SK-N-SH treated with all-trans-retinoic acid at 6 μM for 48 hours (cell line): ENCODE data around the gene PNMT.

Experiments
- ATAC-seq: fragments of 200-7000 bp; cut with Tn5 transposase; 3 replicates; pipeline ENCODE4 v1.9.1; 2020; ENCODE audit warnings: mild to moderate bottlenecking, moderate library complexity
- ARNTL ChIP-seq: fragments of 450-650 bp; formaldehyde crosslinking; IDR thresholded peaks from 2 replicates; pipeline ENCODE4 v1.5.0; 2020; ENCODE audit warnings: low read depth, mild to moderate bottlenecking, moderate library complexity, borderline replicate concordance
- BACH2 ChIP-seq: fragments of 250-450 bp; sonication (Bioruptor Pico); IDR thresholded peaks from 2 replicates; pipeline ENCODE4 v1.9.0; 2021; ENCODE audit warnings: mild to moderate bottlenecking, borderline replicate concordance
- CSDC2 ChIP-seq: fragments of 250-450 bp; sonication (Bioruptor Pico); IDR thresholded peaks from 2 replicates; pipeline ENCODE4 v1.5.0; 2020; ENCODE audit warnings: mild to moderate bottlenecking, moderate library complexity
- ESRRG ChIP-seq: fragments of 250-450 bp; sonication (Bioruptor Pico); IDR thresholded peaks from 2 replicates; pipeline ENCODE4 v1.6.1; 2021; ENCODE audit warnings: mild to moderate bottlenecking
- ISL1 ChIP-seq: fragments of 250-450 bp; sonication (Bioruptor Pico); IDR thresholded peaks from 2 replicates; pipeline ENCODE4 v2.1.2; 2022; ENCODE audit warnings: mild to moderate bottlenecking, moderate library complexity
- OSR1 ChIP-seq: fragments of 250-450 bp; sonication (Bioruptor Pico); IDR thresholded peaks from 2 replicates; pipeline ENCODE4 v1.8.0; 2022; ENCODE audit warnings: moderate library complexity, mild to moderate bottlenecking, inconsistent platforms
- PPARA ChIP-seq: fragments of 250-450 bp; sonication (Bioruptor Pico); IDR thresholded peaks from 2 replicates; pipeline ENCODE4 v1.5.0; 2020; ENCODE audit warnings: mild to moderate bottlenecking, borderline replicate concordance
- RARB ChIP-seq: fragments of 250-450 bp; sonication (Bioruptor Pico); IDR thresholded peaks from 2 replicates; pipeline ENCODE4 v1.8.0; 2021; ENCODE audit warnings: mild to moderate bottlenecking, moderate library complexity
- SNAI2 ChIP-seq: fragments of 250-450 bp; sonication (Bioruptor Pico); IDR thresholded peaks from 2 replicates; pipeline ENCODE4 v1.5.0; 2020; ENCODE audit warnings: mild to moderate bottlenecking, moderate library complexity
- TCF4 ChIP-seq: fragments of 250-450 bp; sonication (Bioruptor Pico); IDR thresholded peaks from 2 replicates; pipeline ENCODE4 v1.8.0; 2021; ENCODE audit warnings: mild to moderate bottlenecking, moderate library complexity, borderline replicate concordance
- TOX ChIP-seq: fragments of 250-450 bp; sonication (Bioruptor Pico); IDR thresholded peaks from 2 replicates; pipeline ENCODE4 v1.8.0; 2021; ENCODE audit warnings: mild to moderate bottlenecking, moderate library complexity, borderline replicate concordance
- ZC3H10 ChIP-seq: fragments of 250-450 bp; sonication (Bioruptor Pico); IDR thresholded peaks from 2 replicates; pipeline ENCODE4 v1.5.1; 2021; ENCODE audit warnings: mild to moderate bottlenecking, moderate library complexity
- ZFP3 ChIP-seq: fragments of 250-450 bp; sonication (Bioruptor Pico); IDR thresholded peaks from 2 replicates; pipeline ENCODE4 v1.5.0; 2020; ENCODE audit warnings: mild to moderate bottlenecking, moderate library complexity
- ZFP30 ChIP-seq: fragments of 450-650 bp; formaldehyde crosslinking; IDR thresholded peaks from 2 replicates; pipeline ENCODE4 v1.5.0; 2022; ENCODE audit warnings: mild to moderate bottlenecking, moderate library complexity
- ZNF565 ChIP-seq: fragments of 450-650 bp; formaldehyde crosslinking; conservative IDR thresholded peaks from 2 replicates; pipeline ENCODE4 v1.5.0; 2020; ENCODE audit warnings: low read depth, mild to moderate bottlenecking, moderate library complexity
- ZNF70 ChIP-seq: fragments of 450-650 bp; formaldehyde crosslinking; IDR thresholded peaks from 2 replicates; pipeline ENCODE4 v1.5.0; 2020; ENCODE audit warnings: mild to moderate bottlenecking, moderate library complexity
- ZNF8 ChIP-seq: fragments of 450-650 bp; formaldehyde crosslinking; IDR thresholded peaks from 2 replicates; pipeline ENCODE4 v1.5.0; 2020; ENCODE audit warnings: mild to moderate bottlenecking, moderate library complexity
- TF ChIP-seq, protein P1 (sequence below): fragments of 250-450 bp; sonication (Bioruptor Pico); IDR thresholded peaks from 2 replicates; pipeline ENCODE4 v1.8.0; 2020; ENCODE audit warnings: mild to moderate bottlenecking, moderate library complexity, borderline replicate concordance
- TF ChIP-seq, protein P2 (sequence below): fragments of 250-450 bp; sonication (Bioruptor Pico); IDR thresholded peaks from 2 replicates; pipeline ENCODE4 v1.5.1; 2020; ENCODE audit warnings: low read depth, mild to moderate bottlenecking, moderate library complexity
- TF ChIP-seq, protein P3 (sequence below): fragments of 250-450 bp; sonication (Bioruptor Pico); IDR thresholded peaks from 2 replicates; pipeline ENCODE4 v1.5.0; 2020; ENCODE audit warnings: mild to moderate bottlenecking, moderate library complexity
- TF ChIP-seq, protein P4 (sequence below): fragments of 250-450 bp; sonication (Bioruptor Pico); IDR thresholded peaks from 2 replicates; pipeline ENCODE4 v1.8.0; 2021; ENCODE audit warnings: low read depth, mild to moderate bottlenecking, moderate library complexity, borderline replicate concordance
- TF ChIP-seq, protein P5 (sequence below): fragments of 250-450 bp; sonication (Bioruptor Pico); IDR thresholded peaks from 2 replicates; pipeline ENCODE4 v1.5.1; 2021; ENCODE audit warnings: mild to moderate bottlenecking, moderate library complexity

PNMT gene

DNA sequence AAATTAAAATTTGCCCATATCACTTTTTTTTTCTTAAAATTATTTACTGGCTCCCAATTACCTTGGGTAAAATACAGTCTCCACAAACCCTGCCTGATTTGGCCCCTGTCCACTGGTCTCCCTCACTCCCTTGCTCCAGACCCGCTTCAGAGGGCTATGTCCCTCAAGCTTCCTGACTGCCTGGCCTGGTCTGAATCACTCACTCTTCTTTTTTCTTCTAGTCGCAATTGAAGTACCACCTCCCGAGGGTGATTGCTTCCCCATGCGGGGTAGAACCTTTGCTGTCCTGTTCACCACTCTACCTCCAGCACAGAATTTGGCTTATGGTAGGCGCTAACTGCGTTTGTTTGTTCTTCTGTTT is 20.2 kb downstream of the PNMT start:
- TF ChIP-seq OSR1 (CRISPR knock-in tag) = no peak
- TF ChIP-seq ZC3H10 (CRISPR knock-in tag) = no peak
- TF ChIP-seq ZNF8 (CRISPR knock-in tag) = no peak
- no peak for TF ChIP-seq TOX (CRISPR knock-in tag)
- no peak for TF ChIP-seq ZFP3
- TF ChIP-seq RARB (CRISPR knock-in tag) = no peak
- TF ChIP-seq ESRRG (CRISPR knock-in tag) = no peak
- TF ChIP-seq, protein P1, sequence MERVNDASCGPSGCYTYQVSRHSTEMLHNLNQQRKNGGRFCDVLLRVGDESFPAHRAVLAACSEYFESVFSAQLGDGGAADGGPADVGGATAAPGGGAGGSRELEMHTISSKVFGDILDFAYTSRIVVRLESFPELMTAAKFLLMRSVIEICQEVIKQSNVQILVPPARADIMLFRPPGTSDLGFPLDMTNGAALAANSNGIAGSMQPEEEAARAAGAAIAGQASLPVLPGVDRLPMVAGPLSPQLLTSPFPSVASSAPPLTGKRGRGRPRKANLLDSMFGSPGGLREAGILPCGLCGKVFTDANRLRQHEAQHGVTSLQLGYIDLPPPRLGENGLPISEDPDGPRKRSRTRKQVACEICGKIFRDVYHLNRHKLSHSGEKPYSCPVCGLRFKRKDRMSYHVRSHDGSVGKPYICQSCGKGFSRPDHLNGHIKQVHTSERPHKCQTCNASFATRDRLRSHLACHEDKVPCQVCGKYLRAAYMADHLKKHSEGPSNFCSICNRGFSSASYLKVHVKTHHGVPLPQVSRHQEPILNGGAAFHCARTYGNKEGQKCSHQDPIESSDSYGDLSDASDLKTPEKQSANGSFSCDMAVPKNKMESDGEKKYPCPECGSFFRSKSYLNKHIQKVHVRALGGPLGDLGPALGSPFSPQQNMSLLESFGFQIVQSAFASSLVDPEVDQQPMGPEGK (CRISPR knock-in tag) = no peak
- TF ChIP-seq ISL1 = no peak
- TF ChIP-seq ZNF70 (CRISPR knock-in tag) = no peak
- no peak for TF ChIP-seq BACH2 (CRISPR knock-in tag)
- TF ChIP-seq, protein P2, sequence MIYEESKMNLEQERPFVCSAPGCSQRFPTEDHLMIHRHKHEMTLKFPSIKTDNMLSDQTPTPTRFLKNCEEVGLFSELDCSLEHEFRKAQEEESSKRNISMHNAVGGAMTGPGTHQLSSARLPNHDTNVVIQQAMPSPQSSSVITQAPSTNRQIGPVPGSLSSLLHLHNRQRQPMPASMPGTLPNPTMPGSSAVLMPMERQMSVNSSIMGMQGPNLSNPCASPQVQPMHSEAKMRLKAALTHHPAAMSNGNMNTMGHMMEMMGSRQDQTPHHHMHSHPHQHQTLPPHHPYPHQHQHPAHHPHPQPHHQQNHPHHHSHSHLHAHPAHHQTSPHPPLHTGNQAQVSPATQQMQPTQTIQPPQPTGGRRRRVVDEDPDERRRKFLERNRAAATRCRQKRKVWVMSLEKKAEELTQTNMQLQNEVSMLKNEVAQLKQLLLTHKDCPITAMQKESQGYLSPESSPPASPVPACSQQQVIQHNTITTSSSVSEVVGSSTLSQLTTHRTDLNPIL (CRISPR knock-in tag) = no peak
- TF ChIP-seq SNAI2 (CRISPR knock-in tag) = no peak
- TF ChIP-seq, protein P3, sequence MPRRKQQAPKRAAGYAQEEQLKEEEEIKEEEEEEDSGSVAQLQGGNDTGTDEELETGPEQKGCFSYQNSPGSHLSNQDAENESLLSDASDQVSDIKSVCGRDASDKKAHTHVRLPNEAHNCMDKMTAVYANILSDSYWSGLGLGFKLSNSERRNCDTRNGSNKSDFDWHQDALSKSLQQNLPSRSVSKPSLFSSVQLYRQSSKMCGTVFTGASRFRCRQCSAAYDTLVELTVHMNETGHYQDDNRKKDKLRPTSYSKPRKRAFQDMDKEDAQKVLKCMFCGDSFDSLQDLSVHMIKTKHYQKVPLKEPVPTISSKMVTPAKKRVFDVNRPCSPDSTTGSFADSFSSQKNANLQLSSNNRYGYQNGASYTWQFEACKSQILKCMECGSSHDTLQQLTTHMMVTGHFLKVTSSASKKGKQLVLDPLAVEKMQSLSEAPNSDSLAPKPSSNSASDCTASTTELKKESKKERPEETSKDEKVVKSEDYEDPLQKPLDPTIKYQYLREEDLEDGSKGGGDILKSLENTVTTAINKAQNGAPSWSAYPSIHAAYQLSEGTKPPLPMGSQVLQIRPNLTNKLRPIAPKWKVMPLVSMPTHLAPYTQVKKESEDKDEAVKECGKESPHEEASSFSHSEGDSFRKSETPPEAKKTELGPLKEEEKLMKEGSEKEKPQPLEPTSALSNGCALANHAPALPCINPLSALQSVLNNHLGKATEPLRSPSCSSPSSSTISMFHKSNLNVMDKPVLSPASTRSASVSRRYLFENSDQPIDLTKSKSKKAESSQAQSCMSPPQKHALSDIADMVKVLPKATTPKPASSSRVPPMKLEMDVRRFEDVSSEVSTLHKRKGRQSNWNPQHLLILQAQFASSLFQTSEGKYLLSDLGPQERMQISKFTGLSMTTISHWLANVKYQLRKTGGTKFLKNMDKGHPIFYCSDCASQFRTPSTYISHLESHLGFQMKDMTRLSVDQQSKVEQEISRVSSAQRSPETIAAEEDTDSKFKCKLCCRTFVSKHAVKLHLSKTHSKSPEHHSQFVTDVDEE (CRISPR knock-in tag) = no peak
- TF ChIP-seq ARNTL (CRISPR knock-in tag) = no peak
- TF ChIP-seq CSDC2 = no peak
- no peak for TF ChIP-seq TCF4 (CRISPR knock-in tag)
- no peak for ATAC-seq

DNA sequence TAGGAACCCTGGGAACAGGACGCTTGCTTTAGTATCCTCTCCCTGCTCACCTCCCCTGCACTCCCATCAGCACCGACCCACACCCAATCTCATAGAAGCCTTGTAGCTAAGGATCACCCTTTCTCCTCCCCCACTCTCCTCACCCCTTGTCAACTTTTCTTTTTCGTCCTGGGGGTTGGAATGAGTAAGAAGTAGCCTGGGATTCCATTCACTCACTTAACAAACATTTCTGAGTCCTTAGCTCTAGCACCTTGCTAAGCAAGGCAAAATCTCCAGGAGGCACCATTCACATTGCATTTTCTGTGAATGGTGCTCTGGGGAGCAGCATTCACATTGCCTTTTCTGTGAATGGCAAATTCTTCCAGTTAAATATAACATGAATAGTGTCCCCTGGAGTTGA is 20.7 kb downstream of the PNMT start:
- TF ChIP-seq ESRRG (CRISPR knock-in tag) (no peak), ISL1 (no peak), ZNF70 (CRISPR knock-in tag) (no peak), ZFP3 (no peak), TOX (CRISPR knock-in tag) (no peak), SNAI2 (CRISPR knock-in tag) (no peak), ZFP30 (CRISPR knock-in tag) (no peak), ZC3H10 (CRISPR knock-in tag) (no peak), PPARA (CRISPR knock-in tag) (no peak)
- TF ChIP-seq, protein P1 (CRISPR knock-in tag) = no peak
- TF ChIP-seq, all 23 proteins: peak for 0
- no peak for ATAC-seq

DNA sequence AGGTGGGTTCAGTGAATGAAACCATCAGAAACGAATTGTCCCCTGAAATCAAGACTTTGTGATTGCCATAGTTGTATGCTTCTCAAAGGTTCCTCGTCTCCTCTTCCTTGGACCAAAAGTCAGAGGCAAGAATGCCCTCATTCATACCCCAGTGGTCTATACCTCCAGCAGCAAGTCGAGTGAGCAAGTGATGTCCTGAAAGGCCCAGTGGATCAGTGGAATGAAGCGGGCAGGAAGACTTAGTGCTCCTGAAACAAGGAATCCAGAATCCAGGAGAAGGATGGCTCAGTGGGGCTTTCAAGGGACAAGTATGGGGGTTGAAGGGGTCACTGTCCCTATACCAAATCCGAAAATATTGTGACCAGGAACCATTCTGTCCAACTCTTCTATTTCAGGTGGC is 26.3 kb downstream of the PNMT start:
- TF ChIP-seq CSDC2 = no peak
- TF ChIP-seq ISL1 = no peak
- no peak for ATAC-seq

DNA sequence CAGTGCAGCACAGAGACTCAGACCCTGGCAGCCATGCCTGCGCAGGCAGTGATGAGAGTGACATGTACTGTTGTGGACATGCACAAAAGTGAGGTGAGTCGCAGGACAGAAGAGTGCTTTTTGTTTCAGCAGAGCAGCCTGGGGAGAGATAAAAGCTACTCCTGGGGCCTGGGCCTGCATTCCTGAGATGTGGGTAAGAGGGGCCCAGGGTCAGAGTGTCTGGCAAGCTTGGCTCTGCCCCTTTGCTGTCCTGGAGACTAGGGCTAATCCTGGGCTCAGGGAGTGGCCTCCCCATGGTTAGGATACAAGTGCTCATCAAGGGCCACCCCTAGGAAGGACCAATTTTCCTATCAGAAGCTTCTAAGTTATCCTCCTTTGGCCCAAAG is 26.8 kb downstream of the PNMT start:
- ATAC-seq = no peak
- TF ChIP-seq ZNF565 (CRISPR knock-in tag) = no peak
- TF ChIP-seq, protein P4, sequence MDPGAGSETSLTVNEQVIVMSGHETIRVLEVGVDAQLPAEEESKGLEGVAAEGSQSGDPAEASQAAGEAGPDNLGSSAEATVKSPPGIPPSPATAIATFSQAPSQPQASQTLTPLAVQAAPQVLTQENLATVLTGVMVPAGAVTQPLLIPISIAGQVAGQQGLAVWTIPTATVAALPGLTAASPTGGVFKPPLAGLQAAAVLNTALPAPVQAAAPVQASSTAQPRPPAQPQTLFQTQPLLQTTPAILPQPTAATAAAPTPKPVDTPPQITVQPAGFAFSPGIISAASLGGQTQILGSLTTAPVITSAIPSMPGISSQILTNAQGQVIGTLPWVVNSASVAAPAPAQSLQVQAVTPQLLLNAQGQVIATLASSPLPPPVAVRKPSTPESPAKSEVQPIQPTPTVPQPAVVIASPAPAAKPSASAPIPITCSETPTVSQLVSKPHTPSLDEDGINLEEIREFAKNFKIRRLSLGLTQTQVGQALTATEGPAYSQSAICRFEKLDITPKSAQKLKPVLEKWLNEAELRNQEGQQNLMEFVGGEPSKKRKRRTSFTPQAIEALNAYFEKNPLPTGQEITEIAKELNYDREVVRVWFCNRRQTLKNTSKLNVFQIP = no peak
- no peak for TF ChIP-seq CSDC2
- TF ChIP-seq, protein P3 (CRISPR knock-in tag) = no peak
- TF ChIP-seq SNAI2 (CRISPR knock-in tag) = no peak
- TF ChIP-seq PPARA (CRISPR knock-in tag) = no peak
- TF ChIP-seq TCF4 (CRISPR knock-in tag) = no peak
- no peak for TF ChIP-seq ESRRG (CRISPR knock-in tag)
- no peak for TF ChIP-seq ZNF8 (CRISPR knock-in tag)
- TF ChIP-seq, protein P5, sequence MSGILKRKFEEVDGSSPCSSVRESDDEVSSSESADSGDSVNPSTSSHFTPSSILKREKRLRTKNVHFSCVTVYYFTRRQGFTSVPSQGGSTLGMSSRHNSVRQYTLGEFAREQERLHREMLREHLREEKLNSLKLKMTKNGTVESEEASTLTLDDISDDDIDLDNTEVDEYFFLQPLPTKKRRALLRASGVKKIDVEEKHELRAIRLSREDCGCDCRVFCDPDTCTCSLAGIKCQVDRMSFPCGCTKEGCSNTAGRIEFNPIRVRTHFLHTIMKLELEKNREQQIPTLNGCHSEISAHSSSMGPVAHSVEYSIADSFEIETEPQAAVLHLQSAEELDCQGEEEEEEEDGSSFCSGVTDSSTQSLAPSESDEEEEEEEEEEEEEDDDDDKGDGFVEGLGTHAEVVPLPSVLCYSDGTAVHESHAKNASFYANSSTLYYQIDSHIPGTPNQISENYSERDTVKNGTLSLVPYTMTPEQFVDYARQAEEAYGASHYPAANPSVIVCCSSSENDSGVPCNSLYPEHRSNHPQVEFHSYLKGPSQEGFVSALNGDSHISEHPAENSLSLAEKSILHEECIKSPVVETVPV (CRISPR knock-in tag) = no peak
- no peak for TF ChIP-seq BACH2 (CRISPR knock-in tag)
- no peak for TF ChIP-seq ISL1
- TF ChIP-seq ZFP3 = no peak
